Thyroid gland (tissue), 4 donors: ENCODE measurements around the gene CD300E.

Source experiments
- POLR2A ChIP-seq, 2 donors: fragments of 450-650 bp; IDR thresholded peaks; one replicate each; pipeline ENCODE4 v1.6.1; 2017; ENCODE audit warnings: antibody characterized with exemption in 2 of 2, mild to moderate bottlenecking in 2 of 2, moderate library complexity in 1 of 2
- TF ChIP-seq, protein P1 (sequence below), 6 experiments: fragments of 200-600 bp in 3 of 6; fragments of 450-650 bp in 3 of 6; sonication (generic) in 3 of 6; IDR thresholded peaks; one replicate each; pipeline ENCODE4 v1.5.1; 2016 to 2019; ENCODE audit warnings: antibody characterized with exemption in 6 of 6, mild to moderate bottlenecking in 2 of 6, inconsistent platforms in 1 of 6, moderate library complexity in 1 of 6

DNA sequence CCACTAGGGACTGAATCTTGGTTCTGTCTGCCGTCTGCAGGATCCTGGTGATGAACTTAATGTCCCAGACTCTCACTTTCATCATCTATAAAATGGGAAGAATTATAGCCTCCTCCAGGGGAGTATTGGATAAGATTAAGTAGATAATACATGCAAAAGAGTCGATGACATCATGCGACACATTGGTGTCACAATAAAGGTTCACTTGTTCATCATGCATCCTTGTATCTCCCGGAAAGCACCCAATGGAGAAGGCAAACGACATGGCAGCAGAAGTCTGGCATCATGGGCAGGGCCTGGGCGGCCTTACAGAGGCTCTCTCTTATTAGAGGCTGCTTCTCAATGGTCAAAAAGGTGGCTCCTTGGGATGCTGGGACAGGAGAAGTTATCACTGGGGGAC lies 35.1 kb upstream of the CD300E start:
- TF ChIP-seq, protein P1, sequence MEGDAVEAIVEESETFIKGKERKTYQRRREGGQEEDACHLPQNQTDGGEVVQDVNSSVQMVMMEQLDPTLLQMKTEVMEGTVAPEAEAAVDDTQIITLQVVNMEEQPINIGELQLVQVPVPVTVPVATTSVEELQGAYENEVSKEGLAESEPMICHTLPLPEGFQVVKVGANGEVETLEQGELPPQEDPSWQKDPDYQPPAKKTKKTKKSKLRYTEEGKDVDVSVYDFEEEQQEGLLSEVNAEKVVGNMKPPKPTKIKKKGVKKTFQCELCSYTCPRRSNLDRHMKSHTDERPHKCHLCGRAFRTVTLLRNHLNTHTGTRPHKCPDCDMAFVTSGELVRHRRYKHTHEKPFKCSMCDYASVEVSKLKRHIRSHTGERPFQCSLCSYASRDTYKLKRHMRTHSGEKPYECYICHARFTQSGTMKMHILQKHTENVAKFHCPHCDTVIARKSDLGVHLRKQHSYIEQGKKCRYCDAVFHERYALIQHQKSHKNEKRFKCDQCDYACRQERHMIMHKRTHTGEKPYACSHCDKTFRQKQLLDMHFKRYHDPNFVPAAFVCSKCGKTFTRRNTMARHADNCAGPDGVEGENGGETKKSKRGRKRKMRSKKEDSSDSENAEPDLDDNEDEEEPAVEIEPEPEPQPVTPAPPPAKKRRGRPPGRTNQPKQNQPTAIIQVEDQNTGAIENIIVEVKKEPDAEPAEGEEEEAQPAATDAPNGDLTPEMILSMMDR (IDR thresholded peaks at IDR 0.05): no peak
- no peak for TF ChIP-seq POLR2A (IDR thresholded peaks at IDR 0.05)
